Stimulated activated CD4-positive, alpha-beta T cell treated with anti-CD3 and anti-CD28 coated beads, Interleukin-1b, Interleukin-23, amount 100 ng/mL, for 48 hours (primary cell): ENCODE measurements around the gene NGFR.
A peak's percentile ranks its signal among the peaks of the same experiment; 100 is the strongest.

ENCODE experiments used
- DNase-seq: peaks from one replicate; pipeline ENCODE4 v3.0.0-alpha.2; 2020

NGFR gene

DNA sequence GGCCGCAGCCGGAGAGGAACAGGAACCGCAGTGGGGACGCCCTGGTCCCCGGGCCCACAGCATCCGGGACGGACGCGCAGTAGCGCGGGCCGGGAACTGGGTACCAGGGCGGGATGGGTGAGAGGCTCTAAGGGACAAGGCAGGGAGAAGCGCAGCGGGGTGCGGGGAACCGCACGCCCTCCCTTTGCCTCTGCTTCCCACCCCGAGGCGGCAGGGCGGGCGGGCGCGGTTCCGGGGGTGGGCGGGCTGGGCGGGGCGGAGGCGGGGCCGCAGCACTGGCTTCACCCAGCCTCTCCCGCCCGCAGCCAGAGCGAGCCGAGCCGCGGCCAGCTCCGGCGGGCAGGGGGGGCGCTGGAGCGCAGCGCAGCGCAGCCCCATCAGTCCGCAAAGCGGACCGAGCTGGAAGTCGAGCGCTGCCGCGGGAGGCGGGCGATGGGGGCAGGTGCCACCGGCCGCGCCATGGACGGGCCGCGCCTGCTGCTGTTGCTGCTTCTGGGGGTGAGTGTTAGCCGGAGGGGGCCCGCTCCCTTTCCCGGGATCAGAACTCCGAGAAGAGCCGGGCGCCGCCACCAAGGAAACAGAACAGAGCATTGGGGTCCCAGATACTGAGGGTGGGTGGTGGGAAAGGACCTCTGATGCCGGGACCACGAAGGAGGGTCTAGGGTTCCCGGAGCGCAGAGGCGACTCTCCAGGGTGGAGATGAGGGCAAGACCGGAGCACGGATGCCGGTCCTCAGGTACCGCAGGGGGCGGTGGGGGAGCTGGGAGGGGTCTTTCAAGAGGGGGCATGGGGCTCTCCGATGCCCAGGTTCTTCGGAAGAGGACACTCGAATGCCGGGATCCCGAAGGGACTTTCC lies at the start of gene NGFR:
TSS of gene NGFR (plus strand) at position 308 of the 856 bp plus-strand sequence. CDS start at position 433, 125 bp downstream.
- DNase-seq = peak; percentile 11

- no peak for DNase-seq
Measured at GRCh38 chr17:49445591-49445990, 49.5 kb upstream of the NGFR start.

GRCh38 chr17:49447628-49448302 lies 47.3 kb upstream of the NGFR start:
- no peak for DNase-seq

DNA sequence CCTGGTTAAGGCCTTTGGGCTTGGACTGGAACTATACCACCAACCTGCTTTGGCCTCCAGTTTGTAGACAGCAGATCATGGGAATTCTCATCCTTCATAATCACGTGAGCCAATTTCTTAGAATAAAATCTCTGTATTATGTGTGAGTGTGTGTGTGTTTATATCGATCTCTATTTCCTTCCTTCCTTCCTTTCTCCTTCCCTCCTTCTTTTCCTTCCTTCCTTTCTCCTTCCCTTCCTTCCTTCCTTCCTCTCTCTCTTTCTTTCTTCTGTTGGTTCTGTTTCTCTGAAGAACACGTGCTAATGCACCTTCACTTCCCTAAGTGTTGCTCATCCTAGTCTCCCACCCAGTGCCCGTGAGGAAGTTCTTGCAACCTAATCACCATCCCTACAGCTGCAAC lies 44.9 kb upstream of the NGFR start:
- DNase-seq = no peak

- DNase-seq = no peak
Measured at GRCh38 chr17:49450735-49451134, 44.4 kb upstream of the NGFR start.

GRCh38 chr17:49452201-49452600 lies 42.9 kb upstream of the NGFR start:
- DNase-seq = no peak

- DNase-seq = no peak
Measured at GRCh38 chr17:49452661-49453060, 42.4 kb upstream of the NGFR start.

- DNase-seq = no peak
Measured at GRCh38 chr17:49454050-49454449, 41.0 kb upstream of the NGFR start.

DNA sequence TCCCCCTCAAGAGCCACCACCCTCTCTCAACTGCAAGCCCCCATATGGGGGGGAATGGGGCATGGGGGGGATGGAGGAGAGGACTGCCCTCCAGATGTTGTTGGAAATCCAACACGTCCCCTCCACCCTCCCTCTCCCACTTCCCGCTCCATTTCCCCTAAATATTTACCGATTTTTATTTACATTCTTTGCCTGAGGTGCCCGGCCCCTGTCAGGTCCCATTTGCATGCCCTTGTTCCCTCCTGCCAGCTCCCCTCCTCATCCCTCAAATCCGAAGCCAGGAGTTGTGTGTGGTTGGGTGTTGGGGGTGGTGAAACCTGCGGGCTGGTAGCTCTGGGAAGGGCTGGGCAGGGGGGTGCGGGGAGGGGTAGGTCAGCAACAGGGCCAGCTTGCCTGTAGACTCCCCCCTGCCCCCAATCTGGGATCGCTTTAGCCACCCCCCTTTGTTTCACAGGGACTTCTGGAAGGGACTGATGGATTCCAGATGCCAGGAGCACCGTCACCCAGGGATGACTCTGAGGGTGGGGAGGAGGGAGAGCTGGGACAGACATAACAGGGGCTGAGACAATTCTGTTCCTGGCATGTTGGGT lies 39.7 kb upstream of the NGFR start:
- no peak for DNase-seq

GRCh38 chr17:49456183-49456965 lies 38.7 kb upstream of the NGFR start:
- no peak for DNase-seq

GRCh38 chr17:49457564-49458535 lies 37.2 kb upstream of the NGFR start:
- no peak for DNase-seq

GRCh38 chr17:49459401-49459984 lies 35.6 kb upstream of the NGFR start:
- DNase-seq = no peak

DNA sequence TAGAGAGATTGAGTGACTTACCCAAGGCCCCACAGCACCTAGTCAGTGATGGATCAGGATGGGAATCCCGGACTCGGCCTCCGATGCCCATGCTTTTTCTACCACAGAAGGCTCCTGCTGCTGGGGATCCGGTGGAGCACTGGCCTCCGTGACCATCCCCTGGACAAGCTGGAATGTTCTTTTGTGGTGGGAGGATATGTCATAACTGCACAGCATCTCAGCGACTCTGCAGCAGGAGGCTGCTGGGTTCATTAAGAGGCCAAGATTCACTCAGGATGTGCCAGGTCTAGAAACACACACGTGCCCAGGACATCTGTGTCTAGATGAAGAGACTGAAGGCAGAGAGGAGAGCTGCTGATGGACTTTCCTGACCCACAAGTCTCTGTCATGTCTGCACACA lies 34.7 kb upstream of the NGFR start:
- DNase-seq = no peak

DNA sequence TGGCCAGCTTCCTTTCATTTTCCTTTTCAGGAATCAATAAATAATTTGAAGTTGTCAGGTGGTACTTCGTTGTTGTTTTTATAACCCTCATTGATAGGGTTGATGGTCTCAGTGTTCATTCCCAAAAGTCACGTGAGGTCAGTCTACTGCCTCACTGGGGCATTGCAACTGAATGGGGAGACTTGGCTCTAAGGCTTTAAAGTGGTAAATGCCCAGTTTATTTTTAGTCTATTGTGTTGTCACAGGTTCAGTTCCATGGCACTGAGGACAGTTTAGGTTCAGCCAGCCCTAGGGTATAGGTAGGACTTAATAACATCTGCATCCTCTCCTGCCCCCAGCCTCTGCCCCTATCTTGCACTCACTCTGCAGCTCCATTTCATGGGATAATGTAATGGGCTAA lies 33.5 kb upstream of the NGFR start:
- DNase-seq = no peak

- no peak for DNase-seq
Measured at GRCh38 chr17:49464049-49464448, 31.0 kb upstream of the NGFR start.

DNA sequence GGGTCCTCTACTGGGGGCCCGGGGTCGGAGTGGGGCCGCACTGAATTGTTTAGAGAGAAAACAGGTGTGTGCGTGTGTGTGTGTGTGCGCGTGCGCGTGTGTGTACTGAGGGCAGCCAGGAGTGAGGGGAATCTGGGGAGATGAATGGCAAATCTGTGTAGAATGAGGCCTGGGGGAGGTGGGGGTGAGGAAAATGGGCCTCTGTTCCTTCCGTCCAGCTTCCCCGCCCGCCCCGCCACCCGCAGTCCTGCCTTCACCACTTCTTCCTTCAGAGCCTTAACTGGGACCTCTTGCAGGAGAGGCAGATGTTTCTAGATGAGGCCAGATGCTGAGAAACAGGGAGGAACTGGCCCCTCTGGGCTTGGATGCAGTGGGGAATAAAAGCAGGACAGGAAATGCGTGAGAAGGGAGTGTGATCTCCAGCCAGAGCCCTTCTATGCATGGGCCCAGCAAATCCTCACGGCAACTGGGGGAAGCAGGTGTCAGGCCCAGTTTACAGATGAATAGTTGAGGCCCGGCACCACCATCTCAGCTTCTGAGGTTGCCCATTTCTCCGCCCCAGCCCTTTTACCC lies 29.7 kb upstream of the NGFR start:
- no peak for DNase-seq

- no peak for DNase-seq
Measured at GRCh38 chr17:49466436-49466835, 28.7 kb upstream of the NGFR start.

GRCh38 chr17:49467175-49467574 lies 27.9 kb upstream of the NGFR start:
- DNase-seq = no peak

DNA sequence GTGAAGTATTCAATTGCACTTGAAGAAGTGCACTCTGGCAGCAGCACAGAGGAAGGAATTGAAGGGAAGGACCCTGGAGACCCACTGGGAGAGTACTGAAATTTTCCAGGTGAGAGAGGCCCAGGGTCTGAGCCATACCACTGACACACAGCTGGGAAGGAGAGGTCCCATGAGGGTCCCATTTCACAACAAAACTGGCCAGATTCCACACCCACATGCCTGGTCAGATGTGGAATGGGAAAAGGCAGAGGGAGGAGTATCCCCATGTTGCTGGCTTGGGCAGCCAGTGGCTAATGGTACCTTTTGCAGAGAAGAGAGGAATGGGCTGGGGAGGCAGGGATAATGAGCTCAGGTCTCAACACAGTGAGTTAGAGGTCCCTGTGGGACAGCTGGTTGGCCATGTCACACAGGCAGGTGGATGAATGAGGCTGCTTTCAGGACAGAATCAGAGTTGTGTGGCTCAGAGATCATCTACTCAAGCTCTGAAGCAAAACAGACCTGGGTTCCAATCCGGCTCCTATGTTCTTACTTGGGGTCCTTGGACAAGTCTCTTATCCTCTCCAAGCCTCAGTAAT lies 26.2 kb upstream of the NGFR start:
- no peak for DNase-seq
